Tibial nerve (tissue), 4 donors: ENCODE results near the gene ZFPM1. TPM values are rescaled to one million over a fixed set of nuclear protein-coding genes. Genes with fewer than 3 reads are reported as not detected.

ENCODE experiments used
- DNase-seq, 2 donors: peaks; one replicate each; pipeline ENCODE4 v3.0.0-alpha.2; 2019; ENCODE audit warnings: low spot score in 2 of 2
- H3K27ac ChIP-seq, 4 donors: fragments of 200-600 bp; sonication (generic) in 3 of 4; one replicate each; pipeline ENCODE4 v1.5.1; 2017 to 2019; ENCODE audit warnings: mild to moderate bottlenecking in 1 of 4
- H3K27me3 ChIP-seq, 2 donors: fragments of 200-600 bp; sonication (generic) in 1 of 2; one replicate each; pipeline versions ENCODE4 v1.5.1 to v1.6.0; 2017 to 2019
- H3K36me3 ChIP-seq, 3 donors: fragments of 200-600 bp; sonication (generic); one replicate each; pipeline ENCODE4 v1.5.1; 2018 to 2019
- H3K4me1 ChIP-seq, 4 donors: fragments of 200-600 bp; sonication (generic) in 3 of 4; one replicate each; pipeline ENCODE4 v1.5.1; 2017 to 2019
- H3K4me3 ChIP-seq, 4 donors: fragments of 200-600 bp; sonication (generic) in 3 of 4; one replicate each; pipeline ENCODE4 v1.5.1; 2017 to 2019; ENCODE audit warnings: mild to moderate bottlenecking in 1 of 4, moderate library complexity in 1 of 4
- H3K9me3 ChIP-seq, 4 donors: fragments of 200-600 bp; sonication (generic) in 3 of 4; one replicate each; pipeline ENCODE4 v1.5.1; 2017 to 2019
- EP300 ChIP-seq, 2 donors: sonication (generic); formaldehyde crosslinking; IDR thresholded peaks; one replicate each; pipeline ENCODE4 v1.6.1; 2017; ENCODE audit warnings: antibody characterized with exemption in 2 of 2, mild to moderate bottlenecking in 1 of 2
- POLR2A ChIP-seq, 2 donors: fragments of 450-650 bp; IDR thresholded peaks; one replicate each; pipeline ENCODE4 v1.6.1; 2017; ENCODE audit warnings: antibody characterized with exemption in 2 of 2, mild to moderate bottlenecking in 2 of 2, moderate library complexity in 2 of 2
- WGBS, 2 donors: methylation state at CpG; one replicate each; pipeline ENCODE4 v1.1.5; 2018; 5-methylcytosine and 5-hydroxymethylcytosine counted together
- total RNA-seq, 4 donors: library from RNA; depleted of rRNA; stranded (reverse); fragments of >200 nt; gene quantifications; one replicate each; pipeline ENCODE4 v1.1.0, GENCODE V29; 2016
- TF ChIP-seq, protein P1 (sequence below), 5 experiments: fragments of 200-600 bp in 3 of 5; fragments of 450-650 bp in 2 of 5; sonication (generic) in 3 of 5; IDR thresholded peaks; one replicate each; pipeline ENCODE4 v1.5.1; 2016 to 2019; ENCODE audit warnings: antibody characterized with exemption in 5 of 5, mild to moderate bottlenecking in 3 of 5, moderate library complexity in 2 of 5

ZFPM1 gene
- total RNA-seq, 4 donors from 2014 or later: 0.44 to 1.2 (median 0.71) TPM

GRCh38 chr16:88560714-88561484, 107.8 kb downstream of the ZFPM1 start:
- Histone ChIP-seq H3K36me3 (no peaks in the 10 kb centered on the region), H3K27ac (no peak overlapping the region), H3K9me3 (peaks cover 0 to 9% (median 0%) of the 10 kb centered on the region in 4 donors), H3K4me3 (no peak overlapping the region), H3K27me3 (peaks cover 0 to 19% of the 10 kb centered on the region in 2 donors), H3K4me1 (peaks cover 0 to 16% (median 2%) of the 10 kb centered on the region in 4 donors)
- 54 to 56% methylated on average over 22 of the region's 22 CpGs for WGBS, 2 donors
- no peak for DNase-seq
- TF ChIP-seq EP300 (IDR thresholded peaks at IDR 0.05) (no peak), POLR2A (IDR thresholded peaks at IDR 0.05) (no peak)
- TF ChIP-seq, protein P1, sequence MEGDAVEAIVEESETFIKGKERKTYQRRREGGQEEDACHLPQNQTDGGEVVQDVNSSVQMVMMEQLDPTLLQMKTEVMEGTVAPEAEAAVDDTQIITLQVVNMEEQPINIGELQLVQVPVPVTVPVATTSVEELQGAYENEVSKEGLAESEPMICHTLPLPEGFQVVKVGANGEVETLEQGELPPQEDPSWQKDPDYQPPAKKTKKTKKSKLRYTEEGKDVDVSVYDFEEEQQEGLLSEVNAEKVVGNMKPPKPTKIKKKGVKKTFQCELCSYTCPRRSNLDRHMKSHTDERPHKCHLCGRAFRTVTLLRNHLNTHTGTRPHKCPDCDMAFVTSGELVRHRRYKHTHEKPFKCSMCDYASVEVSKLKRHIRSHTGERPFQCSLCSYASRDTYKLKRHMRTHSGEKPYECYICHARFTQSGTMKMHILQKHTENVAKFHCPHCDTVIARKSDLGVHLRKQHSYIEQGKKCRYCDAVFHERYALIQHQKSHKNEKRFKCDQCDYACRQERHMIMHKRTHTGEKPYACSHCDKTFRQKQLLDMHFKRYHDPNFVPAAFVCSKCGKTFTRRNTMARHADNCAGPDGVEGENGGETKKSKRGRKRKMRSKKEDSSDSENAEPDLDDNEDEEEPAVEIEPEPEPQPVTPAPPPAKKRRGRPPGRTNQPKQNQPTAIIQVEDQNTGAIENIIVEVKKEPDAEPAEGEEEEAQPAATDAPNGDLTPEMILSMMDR (IDR thresholded peaks at IDR 0.05): no peak

DNA sequence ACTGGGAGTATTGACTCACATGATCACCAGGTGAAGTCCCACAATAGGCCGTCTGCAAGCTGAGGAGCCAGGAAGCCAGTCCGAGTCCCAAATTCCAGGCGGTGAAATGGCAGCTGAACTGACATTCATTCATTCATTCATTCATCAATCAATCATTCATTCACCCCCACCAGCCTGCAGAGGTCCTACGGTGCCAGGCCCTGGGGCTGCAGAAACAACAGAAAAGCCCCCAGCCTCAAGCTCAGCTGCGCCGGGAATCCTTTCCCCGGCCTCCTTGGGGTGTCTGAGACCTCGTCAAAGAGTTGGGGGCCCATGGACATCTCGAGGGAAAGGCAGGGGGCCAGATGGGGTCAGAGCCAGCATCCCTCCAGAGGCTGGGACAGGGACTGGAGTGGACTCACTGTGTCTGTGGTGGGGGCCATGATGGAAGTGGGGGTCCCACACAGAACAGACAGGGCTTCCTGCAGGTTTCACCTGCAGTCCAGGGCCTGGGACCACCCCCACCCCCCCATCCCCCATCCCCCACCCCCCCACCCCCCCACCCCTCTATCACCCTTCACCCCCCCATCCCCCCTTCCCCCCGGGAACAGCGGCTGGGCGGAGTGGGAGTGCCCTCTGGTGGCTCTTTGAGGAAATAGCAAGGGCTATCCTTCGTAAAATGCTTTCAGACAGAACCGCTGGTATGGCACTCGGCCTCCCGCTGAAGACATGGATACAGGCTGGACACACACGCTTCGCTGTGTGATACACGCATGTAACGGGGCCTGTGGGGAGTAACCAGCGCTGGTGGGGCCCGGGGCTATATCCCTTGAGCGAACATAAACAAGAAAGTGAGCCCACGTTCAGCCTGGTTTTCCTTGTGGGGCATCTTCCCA, 108.6 kb downstream of the ZFPM1 start:
- Histone ChIP-seq H3K9me3 (peaks cover 0 to under 1% (median 0%) of the 10 kb centered on the region in 4 donors), H3K4me3 (peak overlapping the region in 3 of 4 donors; percentile 15 to 36 (median 35)), H3K36me3 (no peaks in the 10 kb centered on the region), H3K27me3 (peaks cover 0 to 10% of the 10 kb centered on the region in 2 donors), H3K27ac (no peak overlapping the region), H3K4me1 (peaks cover 0 to 16% (median 2%) of the 10 kb centered on the region in 4 donors)
- DNase-seq: peak in 1 of 2 donors; percentile 34
- 25 to 26% methylated on average over 21 of the region's 24 CpGs for WGBS, 2 donors
- TF ChIP-seq, protein P1 (IDR thresholded peaks at IDR 0.05): peak; percentile 55 to 78 (median 68)
- no peak for TF ChIP-seq EP300 (IDR thresholded peaks at IDR 0.05)

DNA sequence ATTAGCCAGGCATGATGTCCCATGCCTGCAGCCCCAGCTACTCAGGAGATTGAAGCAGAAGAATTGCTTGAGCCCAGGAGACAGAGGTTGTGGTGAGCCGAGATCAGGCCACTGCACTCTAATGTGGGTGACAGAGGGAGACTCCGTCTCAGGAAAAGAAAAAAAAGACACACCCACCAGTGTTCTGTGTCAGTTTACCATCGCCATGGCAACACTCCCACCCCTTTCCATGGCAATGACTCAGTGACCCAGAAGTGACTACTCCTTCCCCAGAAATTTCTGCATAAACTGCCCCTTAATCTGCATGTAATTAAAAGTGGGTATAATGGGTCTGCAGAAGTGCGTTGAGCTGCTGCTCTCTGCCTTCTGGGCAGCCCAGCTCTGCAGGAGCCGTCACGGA, 113.1 kb downstream of the ZFPM1 start:
- DNase-seq: no peak
- no peaks in the 10 kb centered on the region for H3K9me3 ChIP-seq
- H3K4me1 ChIP-seq: peaks cover 0 to 24% (median 15%) of the 10 kb centered on the region in 4 donors
- no peaks in the 10 kb centered on the region for H3K36me3 ChIP-seq
- TF ChIP-seq, protein P1 (IDR thresholded peaks at IDR 0.05): no peak
- TF ChIP-seq EP300 (IDR thresholded peaks at IDR 0.05) (no peak), POLR2A (IDR thresholded peaks at IDR 0.05) (no peak)
- H3K27me3 ChIP-seq: no peaks in the 10 kb centered on the region
- no peak overlapping the region for H3K4me3 ChIP-seq
- 48 to 54% methylated on average over 6 of the region's 6 CpGs for whole genome bisulfite sequencing, 2 donors
- H3K27ac ChIP-seq: no peak overlapping the region

DNA sequence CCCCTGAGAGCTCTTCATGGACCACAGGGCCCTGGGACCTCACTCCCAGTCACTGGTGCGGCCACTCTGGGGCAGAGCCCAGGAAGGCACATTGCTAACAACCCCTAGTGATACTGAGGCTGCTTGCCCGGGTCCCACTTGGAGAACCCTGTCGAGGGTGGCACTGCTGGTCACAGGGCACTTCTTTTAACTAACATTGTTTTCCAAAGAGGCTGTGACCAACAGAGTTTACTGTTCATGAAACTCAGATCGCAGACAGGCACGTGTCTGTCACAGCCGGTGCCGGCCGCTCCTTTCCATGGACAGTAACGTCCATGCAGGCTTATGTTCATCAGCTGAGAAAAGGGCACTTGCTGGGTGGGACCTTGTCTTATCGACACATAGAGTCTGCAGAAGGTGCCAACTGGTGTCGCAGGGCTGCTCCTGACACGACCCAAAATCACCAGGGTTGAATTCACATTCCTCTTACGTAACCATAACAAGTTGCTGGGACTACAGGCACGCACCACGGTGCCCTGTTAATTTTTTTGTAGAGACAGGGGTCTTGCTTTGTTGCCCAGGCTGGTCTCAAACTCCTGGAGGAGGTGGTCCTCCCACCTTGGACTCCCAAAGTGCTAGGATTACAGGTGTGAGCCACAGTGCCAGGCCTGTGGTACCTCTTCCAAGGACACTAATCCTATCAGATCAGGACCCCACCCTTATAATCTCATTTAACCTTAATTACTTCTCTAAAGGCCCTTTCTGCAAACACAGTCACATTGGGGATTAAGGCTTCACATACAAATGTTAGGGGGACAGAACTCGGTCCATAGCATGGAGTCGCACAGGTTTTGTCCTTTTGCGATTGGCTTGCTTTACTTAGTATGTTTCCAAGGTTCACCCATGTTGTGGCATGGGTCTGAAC, 115.9 kb downstream of the ZFPM1 start:
- peak overlapping the region in 3 of 4 donors; percentile 70 to 91 (median 82) for H3K27ac ChIP-seq
- no peak for DNase-seq
- H3K36me3 ChIP-seq: peaks cover 0 to 21% (median 0%) of the 10 kb centered on the region in 3 donors
- WGBS, 2 donors: 85 to 86% methylated on average over 16 to 18 of the region's 18 CpGs
- peak overlapping the region; percentile 72 to 93 (median 82) for H3K4me3 ChIP-seq
- H3K4me1 ChIP-seq: peaks cover 0 to 35% (median 23%) of the 10 kb centered on the region in 4 donors
- TF ChIP-seq, protein P1 (IDR thresholded peaks at IDR 0.05): no peak
- no peak for TF ChIP-seq EP300 (IDR thresholded peaks at IDR 0.05)
- no peak for TF ChIP-seq POLR2A (IDR thresholded peaks at IDR 0.05)
- no peaks in the 10 kb centered on the region for H3K27me3 ChIP-seq
- H3K9me3 ChIP-seq: no peaks in the 10 kb centered on the region
